ENCODE measurements around the gene TUG1.

Gene TUG1

GRCh38 chr22:30947816-30948454 is 21.1 kb upstream of the TUG1 start:
- no peak for DNase-seq

DNA sequence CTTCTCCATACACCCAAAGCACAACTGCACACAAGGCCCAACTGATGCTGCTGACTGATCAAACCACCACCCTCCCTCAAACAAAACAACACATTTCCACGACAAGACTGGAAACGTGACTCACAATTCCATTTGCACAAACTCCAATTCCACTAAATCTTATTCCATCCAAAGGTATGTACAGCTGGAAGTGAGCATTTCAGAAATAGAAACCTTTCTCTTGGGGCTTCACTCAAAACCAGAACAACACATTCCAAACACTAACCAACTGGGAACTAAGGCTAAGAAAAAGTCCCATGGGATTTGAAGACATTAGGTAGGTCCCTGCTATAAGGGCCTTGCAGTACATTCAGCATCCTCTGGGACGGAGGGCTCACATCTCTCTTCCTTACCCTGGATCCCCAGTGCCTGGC is 20.1 kb upstream of the TUG1 start:
- DNase-seq, result no peak

- DNase-seq, result no peak
Measured at GRCh38 chr22:30949934-30950660, 19.0 kb upstream of the TUG1 start.

DNA sequence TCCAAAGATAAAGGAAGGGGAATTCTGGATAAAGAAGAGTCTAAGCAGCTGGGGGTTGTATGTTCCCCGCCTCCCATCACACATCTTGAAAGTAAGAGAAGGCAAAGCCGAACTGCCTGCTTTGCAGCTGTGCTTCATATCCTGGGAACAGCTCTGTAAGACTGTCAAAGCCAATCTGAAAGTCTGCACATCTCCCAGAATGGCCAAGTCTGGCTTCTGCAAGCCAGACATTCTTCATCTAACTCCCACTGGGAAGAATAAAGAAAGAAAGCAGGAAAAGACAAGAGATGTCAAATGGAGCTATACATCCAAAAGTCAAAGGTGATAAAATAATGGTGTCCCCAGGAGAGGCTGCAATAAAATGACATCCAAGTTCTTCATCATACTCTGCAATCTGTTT is 15.9 kb upstream of the TUG1 start:
- no peak for DNase-seq

GRCh38 chr22:30955153-30955552 is 13.9 kb upstream of the TUG1 start:
- DNase-seq, result no peak

DNA sequence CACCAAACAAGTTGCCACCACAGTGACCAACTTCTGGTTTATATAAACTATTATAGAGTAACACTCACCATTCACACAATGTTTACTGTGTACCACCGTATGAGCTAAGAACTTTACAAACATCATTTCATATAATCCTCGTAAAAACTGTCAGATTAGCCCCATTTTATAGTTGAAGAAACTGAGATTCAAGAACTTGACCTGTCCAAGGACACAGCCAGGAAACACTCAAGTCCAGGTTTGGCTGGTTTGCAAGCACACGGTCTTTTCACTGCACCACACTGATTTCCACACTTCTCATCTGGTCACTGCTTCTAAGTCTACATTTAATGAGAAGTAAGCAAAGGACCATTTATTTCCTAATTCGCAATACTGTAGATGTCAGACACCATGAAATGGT is 4.2 kb upstream of the TUG1 start:
- no peak for DNase-seq

- no peak for DNase-seq
Measured at GRCh38 chr22:30968015-30968923, 796 bp upstream of the TUG1 start, which contains the start of gene MORC2. Gene MORC2, minus strand, starts transcription at chr22:30968774. Its CDS starts 885 bp downstream, at chr22:30967889.

DNA sequence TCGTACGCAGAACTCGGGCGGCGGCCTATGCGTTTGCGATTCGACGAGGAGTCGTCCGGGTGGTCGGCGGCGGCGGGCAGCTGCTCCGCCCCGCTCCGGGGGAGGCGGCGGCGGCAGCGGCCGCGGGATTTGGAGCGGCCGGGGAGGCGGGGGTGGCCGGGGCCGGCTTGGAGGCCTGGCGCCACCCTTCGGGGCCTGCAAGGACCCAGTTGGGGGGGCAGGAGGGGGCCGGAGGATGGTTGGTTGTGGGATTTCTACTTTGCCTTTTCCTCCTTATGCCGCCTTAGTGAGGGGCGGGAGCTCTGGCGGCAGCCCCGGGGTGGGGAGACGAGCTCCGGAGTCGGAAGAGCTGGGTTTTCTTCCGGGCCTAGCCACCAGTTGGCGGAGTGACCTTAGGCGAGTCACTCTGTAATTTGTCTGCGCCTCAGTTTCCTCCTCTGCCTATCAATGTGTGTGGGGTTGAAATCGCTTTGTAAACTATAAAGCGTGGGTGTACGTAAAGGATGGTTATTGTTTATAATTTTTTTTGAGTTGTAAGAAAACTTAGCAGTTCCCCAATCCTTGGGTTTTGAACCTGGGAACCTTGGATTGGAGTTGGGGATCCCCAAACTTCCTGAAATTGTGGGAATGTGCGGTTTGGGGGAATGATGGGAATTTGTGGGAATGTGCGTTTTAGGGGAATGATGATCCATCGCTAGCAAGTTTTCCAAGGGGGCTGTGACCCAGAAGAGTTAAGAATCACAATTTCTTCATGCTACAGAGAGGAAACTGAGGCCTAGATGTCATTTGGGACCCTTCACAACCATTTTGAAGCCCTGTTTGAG is 679 bp downstream of the TUG1 start:
- DNase-seq, result peak; percentile 39

GRCh38 chr22:30970356-30970746 is 1.3 kb downstream of the TUG1 start:
- no peak for DNase-seq

DNA sequence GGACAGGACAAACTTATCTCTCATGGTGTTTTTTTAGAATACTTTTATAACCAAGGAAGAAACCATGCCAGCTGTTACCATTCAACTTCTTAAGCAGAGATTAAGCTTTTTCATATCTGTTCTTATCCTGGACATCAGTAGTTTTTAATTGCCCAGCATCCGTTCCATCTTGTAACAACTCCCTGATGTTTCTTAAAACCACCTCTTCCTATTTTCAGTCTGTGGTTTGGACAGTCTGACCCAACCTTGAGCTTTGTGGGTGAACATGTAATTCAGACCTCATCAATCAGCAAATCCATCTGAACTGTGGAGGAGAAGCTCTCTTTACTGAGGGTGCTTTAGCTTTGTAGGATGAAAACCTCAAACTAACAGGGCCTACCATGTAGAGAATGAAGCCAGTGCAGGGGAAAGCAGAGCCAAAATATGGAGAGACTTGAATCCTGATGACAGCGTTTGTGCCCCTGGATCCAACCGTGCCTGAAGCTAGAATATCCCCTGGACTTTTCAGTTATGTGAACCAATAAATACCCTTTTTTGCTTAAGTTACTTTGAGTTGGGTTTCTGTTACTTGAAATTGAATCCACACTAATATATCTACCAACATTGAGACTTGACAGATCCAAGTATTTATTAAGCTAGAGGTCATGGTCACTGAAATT is 9.4 kb downstream of the TUG1 start:
- DNase-seq, result no peak

- no peak for DNase-seq
Measured at GRCh38 chr22:30979932-30980331, 10.9 kb downstream of the TUG1 start.

DNA sequence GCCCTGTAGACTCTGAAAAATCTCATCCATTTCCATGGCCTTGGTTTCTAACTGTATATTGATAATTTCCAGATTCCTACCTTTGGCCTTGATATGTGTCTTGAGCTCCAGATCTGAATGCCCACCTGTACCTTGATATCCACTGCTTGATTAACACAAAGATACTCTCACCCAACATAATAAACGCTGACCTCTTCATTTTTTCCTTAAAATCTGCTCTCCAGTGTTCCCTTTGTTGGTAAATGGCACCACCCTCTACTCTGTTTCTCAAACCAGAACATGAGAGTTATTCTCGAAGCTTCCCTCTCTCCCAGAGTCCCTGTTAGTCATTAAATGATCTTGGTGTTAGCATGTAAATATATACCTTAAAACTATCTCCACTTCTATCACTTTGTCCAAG is 13.4 kb downstream of the TUG1 start:
- no peak for DNase-seq

DNA sequence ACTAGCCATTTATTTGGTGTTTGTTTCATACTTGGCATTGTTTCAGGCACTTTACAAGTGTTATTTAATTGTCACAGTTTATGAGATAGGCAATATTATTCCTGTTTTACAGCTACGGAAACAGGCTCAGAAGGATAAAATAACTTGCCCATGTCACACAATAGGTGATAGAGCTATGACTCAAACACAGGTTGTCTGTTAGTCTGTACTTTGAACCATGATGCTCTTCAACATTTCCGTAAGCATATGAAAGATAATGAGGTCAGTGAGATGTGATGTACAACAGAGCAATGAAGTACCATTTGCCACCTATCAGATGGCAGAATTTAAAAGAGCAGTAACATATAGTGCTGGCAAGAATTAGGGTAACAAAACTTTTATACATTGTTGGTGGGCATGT is 15.3 kb downstream of the TUG1 start:
- DNase-seq, result no peak

DNA sequence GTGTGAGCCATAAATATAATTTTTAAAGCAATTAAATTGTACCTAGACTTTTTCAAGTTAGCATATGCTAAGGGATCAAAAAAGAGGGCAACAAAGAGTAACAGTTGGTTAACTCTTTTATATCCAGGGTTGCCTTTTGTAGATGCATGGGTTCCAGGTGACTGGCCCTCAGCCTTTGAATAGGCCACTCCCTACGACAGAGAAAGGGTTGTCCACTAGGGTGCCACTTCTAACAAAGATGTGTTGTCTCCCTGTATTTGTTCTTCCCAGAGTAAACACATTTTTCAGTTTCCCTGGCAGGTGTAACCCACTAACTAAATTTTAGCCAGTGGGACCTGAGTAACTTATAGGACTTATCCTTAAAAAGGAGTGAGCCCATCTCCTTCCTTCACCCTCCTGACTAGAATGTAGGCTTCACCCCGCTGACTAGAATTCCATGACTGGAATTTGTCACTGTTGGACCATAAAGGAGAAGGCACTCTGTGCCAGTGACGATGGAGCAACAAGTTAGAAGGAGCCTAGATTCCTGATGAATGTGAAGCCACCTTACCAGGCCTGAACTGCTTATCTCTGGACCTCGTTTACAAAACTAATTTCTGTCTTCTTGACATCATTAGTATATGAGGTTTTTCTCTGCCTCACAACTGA is 16.6 kb downstream of the TUG1 start:
- no peak for DNase-seq

DNA sequence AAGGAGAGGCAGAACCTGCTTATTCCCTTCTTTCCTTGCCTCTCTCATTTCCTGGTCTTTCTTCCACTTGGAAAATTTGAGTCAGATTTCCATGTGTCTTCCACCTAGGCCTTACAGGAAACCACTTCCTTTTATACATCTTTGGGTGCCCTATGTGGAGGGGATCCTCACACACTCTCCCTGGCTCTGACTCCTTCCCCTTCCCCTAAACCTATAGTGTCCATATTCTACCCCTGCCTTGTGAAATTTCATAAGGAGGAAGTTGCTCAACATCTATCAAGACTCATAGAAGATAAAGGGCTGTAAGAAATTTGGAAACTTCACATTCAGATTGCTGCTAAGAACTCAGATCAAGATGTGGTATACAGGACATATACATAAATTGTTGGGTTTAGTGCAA is 20.4 kb downstream of the TUG1 start:
- DNase-seq, result no peak

DNA sequence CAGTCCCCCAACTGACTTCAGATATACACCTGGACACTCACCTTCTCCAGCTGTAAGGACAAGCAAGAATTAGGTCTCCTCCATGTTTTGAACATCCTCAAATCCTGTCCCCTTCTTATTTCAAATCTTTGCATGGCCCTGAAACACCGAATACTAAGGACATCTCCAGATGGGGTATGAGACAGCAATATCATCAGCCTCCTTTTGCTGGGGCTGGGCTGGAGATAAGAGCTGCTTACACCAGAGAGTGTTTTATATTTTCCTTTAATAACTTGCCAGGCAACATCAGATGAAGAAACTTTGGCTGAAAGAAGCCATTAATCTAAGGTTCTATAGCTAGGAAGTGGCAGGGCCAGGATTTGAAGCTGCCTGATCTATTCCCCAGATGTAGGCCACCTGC is 21.6 kb downstream of the TUG1 start:
- DNase-seq, result no peak

GRCh38 chr22:30992565-30992964 is 23.5 kb downstream of the TUG1 start:
- no peak for DNase-seq

- DNase-seq, result no peak
Measured at GRCh38 chr22:30994960-30995359, 25.9 kb downstream of the TUG1 start.

GRCh38 chr22:30996462-30996861 is 27.4 kb downstream of the TUG1 start:
- no peak for DNase-seq

DNA sequence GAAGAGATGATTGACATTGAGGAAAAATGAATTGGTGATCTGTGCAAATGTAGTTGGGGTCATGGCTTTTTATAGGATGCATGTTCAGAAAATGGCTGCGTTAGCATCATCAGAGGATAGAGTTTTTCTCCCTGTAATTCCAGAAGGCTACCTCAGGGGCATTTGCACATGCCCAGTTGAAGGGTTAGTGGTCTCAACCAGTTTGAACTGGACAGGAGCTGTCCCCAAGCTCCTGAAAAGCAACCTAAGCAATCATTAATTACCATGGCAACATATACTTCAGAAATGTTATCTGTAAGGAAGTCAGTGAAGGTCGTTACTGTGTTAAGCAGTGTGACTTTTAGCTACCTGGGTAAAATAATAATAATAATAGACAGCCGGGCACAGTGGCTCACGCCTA is 29.3 kb downstream of the TUG1 start:
- no peak for DNase-seq

DNA sequence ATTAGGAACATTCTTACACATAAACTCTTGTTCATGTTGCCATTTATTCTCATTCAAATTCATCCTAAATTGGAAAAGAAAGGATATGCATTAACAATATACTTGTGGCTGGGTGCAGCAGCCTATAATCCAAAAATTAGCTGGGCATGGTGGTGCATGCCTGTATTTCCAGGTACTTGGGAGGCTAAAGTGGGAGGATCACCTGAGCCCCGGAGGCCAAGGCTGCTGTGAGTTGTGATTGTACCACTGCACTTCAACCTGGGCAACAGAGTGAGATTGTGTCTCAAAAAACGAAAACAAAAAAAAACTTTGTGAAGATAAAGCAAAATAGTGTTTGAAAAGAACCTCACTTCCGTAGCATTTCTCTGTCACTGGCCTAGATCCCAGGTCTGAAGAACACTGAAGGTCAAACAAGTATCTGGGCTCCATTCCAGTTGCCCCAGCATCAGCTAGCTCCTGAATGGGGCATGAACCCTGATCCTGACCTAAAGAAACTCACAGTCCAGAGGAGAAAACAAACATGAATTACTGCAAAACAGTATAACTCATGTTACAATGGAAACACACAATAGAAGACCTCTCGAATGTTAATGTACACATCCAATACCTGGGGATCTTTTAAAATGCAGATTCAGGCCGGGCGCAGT is 32.2 kb downstream of the TUG1 start:
- DNase-seq, result no peak
